ENCODE results near the gene HSPB8.

The HSPB8 gene

DNA sequence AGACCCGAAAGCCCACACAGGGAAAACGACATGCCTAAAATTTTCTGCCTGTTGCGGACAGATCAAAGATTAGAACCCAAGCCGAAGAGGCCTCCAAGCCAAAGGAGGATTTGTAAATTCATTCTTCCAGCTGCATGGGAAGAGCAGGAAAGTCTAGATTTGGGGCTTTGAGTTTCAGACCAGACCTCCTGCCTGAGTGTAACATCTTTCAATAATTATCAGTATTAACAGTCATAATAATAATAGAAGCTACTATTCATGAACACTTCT lies 1.7 kb upstream of the HSPB8 start:
- no CpG with 5 or more reads among the region's 4 CpGs for WGBS (ENCODE audit: extremely low coverage, insufficient coverage, insufficient read length)
- no peak overlapping the region for H3K18ac ChIP-seq (ENCODE audit: low read length)

DNA sequence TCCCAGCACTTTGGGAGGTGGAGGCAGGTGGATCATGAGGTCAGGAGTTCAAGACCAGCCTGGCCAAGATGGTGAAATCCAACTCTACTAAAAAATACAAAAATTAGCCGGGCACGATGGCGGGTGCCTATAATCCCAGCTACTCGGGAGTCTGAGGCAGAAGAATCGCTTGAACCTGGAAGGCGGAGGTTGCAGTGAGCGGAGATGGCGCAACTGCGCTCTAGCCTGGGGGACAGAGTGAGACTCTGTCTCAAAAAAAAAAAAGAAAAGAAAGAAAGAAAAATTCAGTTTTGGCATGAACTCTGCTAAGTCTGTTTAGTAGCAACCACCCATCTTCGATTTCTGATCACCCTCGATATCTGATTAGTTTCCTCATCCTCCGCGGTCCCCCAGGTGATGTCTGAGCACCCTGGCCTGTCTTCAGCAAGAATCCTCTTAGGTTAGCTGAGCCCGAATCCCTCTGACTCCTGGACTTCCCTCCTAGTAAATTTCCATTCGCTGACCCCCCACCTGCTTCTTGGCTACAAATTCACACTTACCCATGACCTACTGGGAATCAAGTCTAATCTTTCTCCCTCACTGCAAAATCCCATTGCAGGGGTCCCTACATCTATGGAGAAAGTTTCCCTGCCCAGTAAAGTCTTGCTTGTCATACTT lies 879 bp upstream of the HSPB8 start:
- no peak overlapping the region for H3K18ac ChIP-seq (ENCODE audit: low read length)
- H3K79me1 ChIP-seq (ENCODE audit: low read length): peaks cover 50% of the 10 kb centered on the region
- WGBS (ENCODE audit: extremely low coverage, insufficient coverage, insufficient read length): no CpG with 5 or more reads among the region's 15 CpGs
- no peak overlapping the region for H4K12ac ChIP-seq (ENCODE audit: low read depth, low read length)
- peak overlapping the region; percentile 36 for H4K8ac ChIP-seq (ENCODE audit: low read depth, low read length)
- peak overlapping the region; percentile 70 for H4K91ac ChIP-seq (ENCODE audit: low read depth, low read length)
- H3K79me2 ChIP-seq (ENCODE audit: control insufficient read depth, insufficient read depth, low read length, poor library complexity): peaks cover 22% of the 10 kb centered on the region
- H2BK120ac ChIP-seq (ENCODE audit: insufficient read depth, low read length, poor library complexity): peak overlapping the region; percentile 57
- peak overlapping the region; percentile 65 for H3K27ac ChIP-seq (ENCODE audit: low read depth, low read length)
- H3K14ac ChIP-seq (ENCODE audit: low read length): peak overlapping the region; percentile 8
- H3K9me3 ChIP-seq (ENCODE audit: insufficient read depth, low read depth, low read length): no peaks in the 10 kb centered on the region
- H3K4me1 ChIP-seq (ENCODE audit: control insufficient read depth in 1 of 2, insufficient read depth in 2 of 2, low read length in 2 of 2): peaks cover 28 to 40% of the 10 kb centered on the region in 2 experiments
- peak overlapping the region; percentile 64 for H2BK5ac ChIP-seq (ENCODE audit: low read depth, low read length, poor library complexity)
- H2AFZ ChIP-seq (ENCODE audit: insufficient read depth, low read length, poor library complexity): no peak overlapping the region
- H3K4me2 ChIP-seq (ENCODE audit: low read length): no peak overlapping the region
- peak overlapping the region; percentile 48 for H2BK12ac ChIP-seq (ENCODE audit: low read length)
- H3K27me3 ChIP-seq (ENCODE audit: insufficient read depth, low read length): no peaks in the 10 kb centered on the region
- no peak overlapping the region for H3K23ac ChIP-seq (ENCODE audit: low read length)
- DNase-seq: peak; percentile 61 to 74
- peaks cover 2 to 3% of the 10 kb centered on the region in 2 experiments for H3K36me3 ChIP-seq (ENCODE audit: control insufficient read depth in 1 of 2, insufficient read depth in 2 of 2, low read length in 2 of 2)
- H3K4me3 ChIP-seq (ENCODE audit: low read depth, low read length): no peak overlapping the region
- H3K9ac ChIP-seq (ENCODE audit: low read length): no peak overlapping the region
- H2AK5ac ChIP-seq (ENCODE audit: low read length): peak overlapping the region; percentile 18
- H3K4ac ChIP-seq (ENCODE audit: low read depth, low read length): no peak overlapping the region

More for the DNA sequence above, 1.7 kb upstream of the HSPB8 start:
- DNase-seq: peak in 1 of 2 donors; percentile 52
- Histone ChIP-seq H4K91ac (ENCODE audit: low read depth, low read length) (no peak overlapping the region), H3K79me1 (ENCODE audit: low read length) (peaks cover 50% of the 10 kb centered on the region), H3K14ac (ENCODE audit: low read length) (no peak overlapping the region), H3K4me1 (ENCODE audit: control insufficient read depth in 1 of 2, insufficient read depth in 2 of 2, low read length in 2 of 2) (peaks cover 33 to 38% of the 10 kb centered on the region in 2 experiments), H3K4ac (ENCODE audit: low read depth, low read length) (no peak overlapping the region), H2AK5ac (ENCODE audit: low read length) (no peak overlapping the region), H4K8ac (ENCODE audit: low read depth, low read length) (no peak overlapping the region), H3K27ac (ENCODE audit: low read depth, low read length) (peak overlapping the region; percentile 73), H3K79me2 (ENCODE audit: control insufficient read depth, insufficient read depth, low read length, poor library complexity) (peaks cover 21% of the 10 kb centered on the region), H2AFZ (ENCODE audit: insufficient read depth, low read length, poor library complexity) (no peak overlapping the region), H2BK120ac (ENCODE audit: insufficient read depth, low read length, poor library complexity) (no peak overlapping the region), H2BK12ac (ENCODE audit: low read length) (peak overlapping the region; percentile 9), H3K23ac (ENCODE audit: low read length) (no peak overlapping the region), H3K4me3 (ENCODE audit: low read depth, low read length) (no peak overlapping the region), H3K9me3 (ENCODE audit: insufficient read depth, low read depth, low read length) (no peaks in the 10 kb centered on the region), H2BK5ac (ENCODE audit: low read depth, low read length, poor library complexity) (no peak overlapping the region), H3K4me2 (ENCODE audit: low read length) (no peak overlapping the region), H4K12ac (ENCODE audit: low read depth, low read length) (no peak overlapping the region), H3K9ac (ENCODE audit: low read length) (no peak overlapping the region), H3K36me3 (ENCODE audit: control insufficient read depth in 1 of 2, insufficient read depth in 2 of 2, low read length in 2 of 2) (peaks cover 0 to 2% of the 10 kb centered on the region in 2 experiments), H3K27me3 (ENCODE audit: insufficient read depth, low read length) (no peaks in the 10 kb centered on the region)

DNA sequence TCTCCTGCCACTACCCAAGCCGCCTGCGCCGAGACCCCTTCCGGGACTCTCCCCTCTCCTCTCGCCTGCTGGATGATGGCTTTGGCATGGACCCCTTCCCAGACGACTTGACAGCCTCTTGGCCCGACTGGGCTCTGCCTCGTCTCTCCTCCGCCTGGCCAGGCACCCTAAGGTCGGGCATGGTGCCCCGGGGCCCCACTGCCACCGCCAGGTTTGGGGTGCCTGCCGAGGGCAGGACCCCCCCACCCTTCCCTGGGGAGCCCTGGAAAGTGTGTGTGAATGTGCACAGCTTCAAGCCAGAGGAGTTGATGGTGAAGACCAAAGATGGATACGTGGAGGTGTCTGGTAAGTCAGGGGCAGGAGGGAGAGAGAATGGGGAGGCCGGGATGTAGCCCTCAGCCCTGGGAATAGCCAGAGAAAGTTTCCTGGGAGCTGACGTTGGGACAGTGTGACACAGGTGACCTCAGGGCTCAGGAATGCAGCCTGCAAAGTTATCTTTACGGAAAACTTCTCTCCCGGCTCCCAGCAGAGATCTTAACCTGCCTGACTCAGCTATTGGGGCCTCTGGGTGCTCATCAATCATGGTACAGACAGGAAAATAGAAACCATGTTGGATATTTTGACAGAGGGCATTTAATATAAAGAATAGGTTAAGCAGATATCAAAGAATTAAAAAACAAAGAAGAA lies 747 bp downstream of the HSPB8 start:
- peak; percentile 85 for DNase-seq
- H3K36me3 ChIP-seq (ENCODE audit: control insufficient read depth in 1 of 2, insufficient read depth in 2 of 2, low read length in 2 of 2): peaks cover 2 to 3% of the 10 kb centered on the region in 2 experiments
- peaks cover 28 to 38% of the 10 kb centered on the region in 2 experiments for H3K4me1 ChIP-seq (ENCODE audit: control insufficient read depth in 1 of 2, insufficient read depth in 2 of 2, low read length in 2 of 2)
- H2AK5ac ChIP-seq (ENCODE audit: low read length): peak overlapping the region; percentile 77
- peaks cover 22% of the 10 kb centered on the region for H3K79me2 ChIP-seq (ENCODE audit: control insufficient read depth, insufficient read depth, low read length, poor library complexity)
- peak overlapping the region; percentile 81 for H3K18ac ChIP-seq (ENCODE audit: low read length)
- no CpG with 5 or more reads among the region's 18 CpGs for WGBS (ENCODE audit: extremely low coverage, insufficient coverage, insufficient read length)
- peak overlapping the region; percentile 89 for H2BK5ac ChIP-seq (ENCODE audit: low read depth, low read length, poor library complexity)
- peak overlapping the region; percentile 88 for H3K14ac ChIP-seq (ENCODE audit: low read length)
- H4K91ac ChIP-seq (ENCODE audit: low read depth, low read length): peak overlapping the region; percentile 96
- peak overlapping the region; percentile 3 for H2AFZ ChIP-seq (ENCODE audit: insufficient read depth, low read length, poor library complexity)
- H3K27ac ChIP-seq (ENCODE audit: low read depth, low read length): peak overlapping the region; percentile 97
- H3K4me3 ChIP-seq (ENCODE audit: low read depth, low read length): peak overlapping the region; percentile 58
- H3K27me3 ChIP-seq (ENCODE audit: insufficient read depth, low read length): no peaks in the 10 kb centered on the region
- peak overlapping the region; percentile 81 for H2BK12ac ChIP-seq (ENCODE audit: low read length)
- peak overlapping the region; percentile 59 for H3K9ac ChIP-seq (ENCODE audit: low read length)
- H3K79me1 ChIP-seq (ENCODE audit: low read length): peaks cover 45% of the 10 kb centered on the region
- peak overlapping the region; percentile 71 for H3K4me2 ChIP-seq (ENCODE audit: low read length)
- H3K9me3 ChIP-seq (ENCODE audit: insufficient read depth, low read depth, low read length): no peaks in the 10 kb centered on the region
- H4K8ac ChIP-seq (ENCODE audit: low read depth, low read length): peak overlapping the region; percentile 59
- no peak overlapping the region for H3K23ac ChIP-seq (ENCODE audit: low read length)
- H3K4ac ChIP-seq (ENCODE audit: low read depth, low read length): peak overlapping the region; percentile 80
- peak overlapping the region; percentile 86 for H2BK120ac ChIP-seq (ENCODE audit: insufficient read depth, low read length, poor library complexity)
- peak overlapping the region; percentile 5 for H4K12ac ChIP-seq (ENCODE audit: low read depth, low read length)

DNA sequence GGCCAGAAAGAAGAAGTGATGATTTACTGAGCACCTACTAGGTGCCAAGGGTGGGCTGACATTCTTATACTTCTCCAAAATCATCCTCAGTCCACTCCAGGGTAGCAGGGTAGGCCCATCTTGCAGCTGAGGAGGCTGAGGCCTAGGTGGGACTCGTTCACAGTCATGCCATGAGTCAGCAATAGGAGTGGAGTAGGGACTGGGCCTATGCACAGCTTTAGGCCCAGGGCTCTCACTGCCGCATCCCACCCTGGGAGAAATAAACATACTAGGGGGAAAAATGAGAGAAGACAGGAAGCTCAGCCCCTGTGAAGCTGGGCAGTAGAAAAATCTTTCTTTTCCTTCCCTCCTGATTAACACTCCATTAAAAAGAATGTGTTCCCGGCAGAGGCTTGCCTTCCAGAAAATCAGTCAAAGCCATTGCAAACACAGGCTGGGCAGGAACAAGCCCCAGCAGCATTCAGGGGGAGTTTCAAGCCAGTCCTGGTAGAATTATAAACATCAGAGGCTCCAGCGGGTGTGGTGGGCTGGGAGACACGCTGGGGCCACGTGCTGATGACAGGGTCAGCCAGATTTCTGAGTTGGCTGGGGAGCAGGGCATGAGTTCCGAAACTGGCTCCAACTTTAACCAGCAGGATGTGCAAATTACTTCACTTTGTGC lies 1.8 kb downstream of the HSPB8 start:
- Histone ChIP-seq H3K4me3 (ENCODE audit: low read depth, low read length) (peak overlapping the region; percentile 62), H3K79me1 (ENCODE audit: low read length) (peaks cover 37% of the 10 kb centered on the region), H2BK120ac (ENCODE audit: insufficient read depth, low read length, poor library complexity) (peak overlapping the region; percentile 69), H3K27me3 (ENCODE audit: insufficient read depth, low read length) (no peaks in the 10 kb centered on the region), H3K9me3 (ENCODE audit: insufficient read depth, low read depth, low read length) (no peaks in the 10 kb centered on the region), H3K36me3 (ENCODE audit: control insufficient read depth in 1 of 2, insufficient read depth in 2 of 2, low read length in 2 of 2) (peaks cover 2 to 3% of the 10 kb centered on the region in 2 experiments), H2AK5ac (ENCODE audit: low read length) (peak overlapping the region; percentile 69), H2BK12ac (ENCODE audit: low read length) (peak overlapping the region; percentile 88), H4K91ac (ENCODE audit: low read depth, low read length) (peak overlapping the region; percentile 80), H4K8ac (ENCODE audit: low read depth, low read length) (peak overlapping the region; percentile 34), H2AFZ (ENCODE audit: insufficient read depth, low read length, poor library complexity) (no peak overlapping the region), H4K12ac (ENCODE audit: low read depth, low read length) (peak overlapping the region; percentile 32), H3K4me1 (ENCODE audit: control insufficient read depth in 1 of 2, insufficient read depth in 2 of 2, low read length in 2 of 2) (peaks cover 22 to 30% of the 10 kb centered on the region in 2 experiments), H3K4me2 (ENCODE audit: low read length) (peak overlapping the region; percentile 71), H3K4ac (ENCODE audit: low read depth, low read length) (peak overlapping the region; percentile 56), H3K79me2 (ENCODE audit: control insufficient read depth, insufficient read depth, low read length, poor library complexity) (peaks cover 22% of the 10 kb centered on the region), H3K27ac (ENCODE audit: low read depth, low read length) (peak overlapping the region; percentile 97), H2BK5ac (ENCODE audit: low read depth, low read length, poor library complexity) (peak overlapping the region; percentile 74), H3K9ac (ENCODE audit: low read length) (peak overlapping the region; percentile 45), H3K23ac (ENCODE audit: low read length) (no peak overlapping the region), H3K18ac (ENCODE audit: low read length) (peak overlapping the region; percentile 43), H3K14ac (ENCODE audit: low read length) (peak overlapping the region; percentile 62)
- no CpG with 5 or more reads among the region's 7 CpGs for WGBS (ENCODE audit: extremely low coverage, insufficient coverage, insufficient read length)
- DNase-seq: peak in 1 of 2 donors; percentile 47
